Nucleus accumbens (tissue), 56 donors: ENCODE measurements around the gene MINDY1.

Experiments
- DNase-seq, 56 donors: peaks; one replicate each; lab custom pipeline; 2025; lab: John Stamatoyannopoulos, UW

MINDY1 gene

DNA sequence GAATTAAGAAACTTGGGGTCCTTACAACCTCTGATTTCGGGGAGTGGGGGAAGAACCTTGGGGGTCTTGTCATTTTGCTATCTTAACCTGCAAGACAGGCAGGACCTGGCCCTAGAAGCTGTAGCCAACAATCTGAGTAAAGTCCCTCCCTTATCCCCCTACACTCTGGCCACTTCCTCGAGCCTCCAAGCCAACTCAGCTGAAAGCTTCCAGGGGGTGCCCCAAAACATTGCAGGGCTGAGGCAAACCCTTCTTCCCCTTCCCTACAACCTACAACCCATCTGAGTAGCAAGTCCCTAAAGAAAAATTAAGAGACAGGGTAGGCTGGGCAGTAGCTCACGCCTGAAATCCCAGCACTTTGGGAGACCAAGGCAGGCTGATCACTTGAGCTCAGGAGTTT, 37.1 kb downstream of the MINDY1 start:
- DNase-seq: no peak

DNA sequence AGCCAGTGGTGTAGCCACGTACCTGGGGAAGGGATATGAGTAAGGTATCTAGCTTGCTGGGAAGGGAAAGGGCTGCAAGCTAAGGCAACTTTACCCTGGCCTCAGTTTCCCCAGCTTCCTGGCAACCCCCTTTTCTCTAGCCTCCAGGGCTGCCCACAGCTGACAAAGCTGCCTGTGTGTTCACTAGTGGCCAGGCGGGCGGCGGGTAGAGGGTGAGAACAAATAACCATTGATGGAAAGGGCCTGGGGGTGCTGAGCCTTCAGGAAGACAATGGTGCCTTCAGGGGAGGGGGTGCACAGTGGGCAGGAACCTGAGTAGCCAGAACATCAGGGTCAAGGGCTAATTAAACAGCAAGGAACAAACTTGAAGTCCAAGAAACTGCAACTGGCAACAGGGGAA, 38.2 kb downstream of the MINDY1 start:
- DNase-seq: peak in 49 of 56 donors; percentile 18 to 87 (median 62)

DNA sequence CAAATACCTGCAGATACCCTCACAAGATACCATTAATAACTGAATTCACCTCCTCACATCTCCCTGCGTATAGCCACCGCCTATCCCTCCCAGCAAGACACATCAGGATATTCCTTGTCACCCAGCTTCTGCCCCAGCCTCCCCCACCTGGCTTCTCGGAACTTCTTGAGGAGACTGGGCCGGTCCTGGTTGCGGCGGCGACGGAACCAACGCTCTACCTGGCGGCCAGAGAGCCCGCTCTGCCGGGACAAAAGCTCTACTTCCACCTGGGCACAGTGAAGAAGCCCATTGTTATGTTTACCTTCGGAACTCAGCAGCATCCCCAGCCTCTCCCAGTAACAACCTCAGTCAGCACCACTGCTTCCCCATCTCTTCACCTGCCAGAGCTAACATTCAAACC, 38.8 kb downstream of the MINDY1 start:
- DNase-seq: no peak

DNA sequence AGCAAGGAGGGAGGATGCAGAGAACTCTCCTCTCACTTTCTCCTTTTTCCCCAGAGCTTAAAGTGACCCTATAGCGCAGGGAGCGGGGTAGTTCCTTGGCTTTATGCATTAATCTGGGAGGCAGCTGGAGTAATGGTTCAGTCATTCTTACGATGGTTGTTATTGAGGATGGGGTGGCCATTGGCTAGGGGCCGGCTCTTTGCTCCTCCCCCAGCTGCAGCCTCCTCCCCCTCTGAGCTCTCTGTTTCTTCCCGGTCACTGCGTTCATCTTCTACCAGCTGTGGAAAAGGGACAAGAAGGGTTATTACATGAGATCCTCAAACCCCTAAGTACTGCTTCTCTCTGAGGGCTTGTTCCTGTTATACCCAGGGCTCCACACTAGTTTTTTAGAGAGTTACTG, 40.7 kb downstream of the MINDY1 start:
- DNase-seq: peak in 20 of 56 donors; percentile 5 to 41 (median 17)

DNA sequence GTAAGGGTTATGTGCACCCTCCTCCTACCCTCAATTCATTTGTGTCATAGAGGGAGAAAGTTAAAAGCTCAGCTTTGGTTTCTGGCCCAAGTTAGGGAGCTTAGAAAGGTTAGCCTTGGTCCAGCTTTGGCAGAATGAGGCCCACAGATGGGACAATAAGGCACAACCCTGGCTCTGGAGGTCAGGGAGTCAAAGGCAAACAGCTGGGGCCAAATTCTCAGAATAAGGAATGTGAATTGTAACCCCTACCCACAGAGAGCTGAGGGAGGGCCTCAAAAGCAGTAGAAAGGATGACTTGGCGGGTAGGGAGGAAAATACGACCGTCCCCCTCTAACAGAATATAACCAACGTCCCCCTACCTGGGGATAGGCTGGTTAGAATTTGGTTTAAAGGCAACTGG, 41.1 kb downstream of the MINDY1 start:
- no peak for DNase-seq

DNA sequence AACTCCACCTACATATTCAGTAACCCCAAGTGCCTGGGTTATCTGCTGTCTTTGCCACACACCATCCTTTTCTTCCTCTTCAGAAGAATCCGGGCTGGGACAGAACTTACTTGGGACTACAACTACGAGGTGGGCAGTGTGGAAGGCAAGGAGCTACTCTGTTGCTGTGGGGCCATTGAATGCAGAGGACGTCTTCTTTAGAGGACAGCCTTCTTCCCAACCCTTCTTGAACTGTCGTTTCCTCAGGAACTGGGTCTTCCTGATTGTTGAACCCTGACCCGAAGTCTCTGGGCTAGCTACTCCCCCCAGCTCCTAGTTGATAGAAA, 42.6 kb downstream of the MINDY1 start:
- DNase-seq: no peak

DNA sequence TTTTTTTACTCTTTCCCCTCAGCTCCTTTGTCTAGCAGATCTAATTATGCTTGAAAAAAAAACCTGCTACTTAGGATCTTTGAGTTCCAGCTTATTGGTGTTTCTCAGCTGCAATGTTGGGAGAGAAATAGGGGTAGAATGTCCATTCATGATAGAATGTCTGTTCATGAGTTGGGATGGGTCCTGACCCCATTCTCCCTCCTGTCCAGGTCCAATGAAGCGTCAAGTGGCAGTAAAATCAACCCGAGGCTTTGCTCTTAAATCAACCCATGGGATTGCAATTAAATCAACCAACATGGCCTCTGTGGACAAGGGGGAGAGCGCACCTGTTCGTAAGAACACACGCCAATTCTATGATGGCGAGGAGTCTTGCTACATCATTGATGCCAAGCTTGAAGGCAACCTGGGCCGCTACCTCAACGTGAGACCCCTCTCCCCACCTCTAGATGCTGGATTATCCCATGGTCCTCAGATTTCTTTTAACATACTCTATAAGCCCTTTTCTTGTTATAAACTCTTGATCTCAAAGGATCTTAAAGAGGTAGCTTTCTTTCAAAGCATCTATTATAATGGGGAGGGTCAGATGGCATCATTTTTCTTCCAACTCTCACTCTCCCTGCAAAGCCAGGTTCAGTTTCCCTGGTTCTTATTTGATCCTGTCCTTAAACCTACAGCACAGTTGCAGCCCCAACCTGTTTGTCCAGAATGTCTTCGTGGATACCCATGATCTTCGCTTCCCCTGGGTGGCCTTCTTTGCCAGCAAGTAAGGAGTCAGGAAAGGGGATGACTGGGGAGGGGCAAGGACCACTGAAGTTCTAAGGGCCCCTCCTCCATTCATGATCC, 43.2 kb downstream of the MINDY1 start:
- no peak for DNase-seq

DNA sequence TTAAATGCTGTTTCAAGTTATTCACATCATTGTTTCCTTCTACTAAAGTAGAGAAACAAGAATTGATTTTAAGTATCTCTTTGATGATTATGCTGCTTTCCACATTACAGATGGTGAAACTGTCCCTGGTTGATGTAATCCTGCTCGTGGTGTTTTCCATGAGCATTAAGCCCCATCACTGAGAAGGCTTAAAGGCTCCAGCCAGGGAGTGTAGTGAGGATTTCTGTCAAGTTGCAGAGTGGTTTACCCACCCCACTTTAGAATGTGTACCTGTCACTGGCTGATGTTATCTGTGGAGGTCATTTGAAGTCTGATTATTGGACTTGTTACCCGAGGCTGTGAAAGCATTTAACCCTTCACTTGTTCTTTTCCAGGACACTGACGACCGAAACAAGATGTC, 44.9 kb downstream of the MINDY1 start:
- DNase-seq: no peak

DNA sequence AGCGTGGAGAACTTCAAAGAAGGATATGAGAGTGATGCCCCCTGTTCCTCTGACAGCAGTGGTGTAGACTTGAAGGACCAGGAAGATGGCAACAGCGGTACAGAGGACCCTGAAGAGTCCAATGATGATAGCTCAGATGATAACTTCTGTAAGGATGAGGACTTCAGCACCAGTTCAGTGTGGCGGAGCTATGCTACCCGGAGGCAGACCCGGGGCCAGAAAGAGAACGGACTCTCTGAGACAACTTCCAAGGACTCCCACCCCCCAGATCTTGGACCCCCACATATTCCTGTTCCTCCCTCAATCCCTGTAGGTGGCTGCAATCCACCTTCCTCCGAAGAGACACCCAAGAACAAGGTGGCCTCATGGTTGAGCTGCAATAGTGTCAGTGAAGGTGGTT, 46.1 kb downstream of the MINDY1 start:
- DNase-seq: no peak

DNA sequence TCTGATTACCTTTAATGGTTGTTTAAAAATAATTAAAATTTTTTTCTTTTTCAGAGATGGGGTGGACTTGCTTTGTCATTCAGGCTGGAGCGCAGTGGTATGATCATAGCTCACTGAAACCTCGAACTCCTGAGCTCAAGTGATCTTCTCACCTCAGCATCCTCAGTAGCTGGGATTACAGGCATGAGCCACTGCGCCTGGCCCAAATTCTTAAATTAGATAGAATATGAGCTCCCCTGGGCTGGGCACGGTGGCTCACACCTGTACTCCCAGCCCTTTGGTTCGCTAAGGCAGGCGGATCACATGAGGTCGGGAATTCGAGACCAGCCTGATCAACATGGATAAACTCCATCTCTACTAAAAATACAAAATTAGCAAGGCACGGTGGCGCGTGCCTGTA, 49.0 kb downstream of the MINDY1 start:
- DNase-seq: no peak

DNA sequence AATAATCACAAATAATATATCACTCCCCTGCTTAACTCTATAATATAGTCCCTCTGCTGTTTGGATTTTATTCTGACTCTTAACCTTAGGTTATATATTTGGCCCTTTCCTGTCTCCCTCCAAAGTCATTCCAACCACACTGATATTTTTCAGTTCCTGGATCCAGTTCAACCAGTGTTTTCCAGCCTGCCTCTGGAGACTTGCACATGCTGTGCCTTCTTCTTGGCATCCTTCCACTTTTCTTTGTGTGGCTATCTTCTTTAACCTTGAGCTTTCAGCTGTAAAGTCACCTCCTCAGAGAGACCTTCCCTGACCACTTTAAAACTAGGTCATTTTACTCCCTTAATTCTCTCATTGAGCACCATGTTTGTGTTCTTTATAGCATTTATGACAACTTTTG, 51.4 kb downstream of the MINDY1 start:
- no peak for DNase-seq

DNA sequence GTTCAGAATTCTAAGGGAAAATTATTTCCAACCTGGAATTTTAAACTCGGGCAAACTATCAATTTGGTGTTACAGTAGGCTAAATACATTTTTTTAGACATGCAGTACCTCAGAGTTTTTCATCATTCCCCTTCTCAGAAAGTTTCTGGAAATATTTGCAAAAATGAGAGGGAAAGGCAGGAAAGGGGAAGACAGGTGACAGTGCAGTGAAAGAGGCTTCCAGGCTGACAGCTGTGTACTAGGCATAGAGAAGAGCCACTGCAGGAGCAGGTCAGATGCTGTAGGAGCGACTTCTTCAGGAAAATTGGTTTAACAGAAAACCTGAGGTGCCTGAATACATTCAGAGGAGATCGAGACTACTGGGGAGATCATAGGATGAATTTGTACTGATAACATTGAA, 52.0 kb downstream of the MINDY1 start:
- no peak for DNase-seq
